Activated naive CD8-positive, alpha-beta T cell treated with anti-CD3 and anti-CD28 coated beads, Interleukin-2, amount 10 ng/mL, durations not matched to agents 7 days and 5 days (primary cell): ENCODE results near the gene OSCP1. TPM values are rescaled to one million over a fixed set of nuclear protein-coding genes. Genes with fewer than 3 reads are reported as not detected.
A peak's percentile ranks its signal among the peaks of the same experiment; 100 is the strongest.
"Not testable (repeated sequence)": the region's sequence is repeated elsewhere in the genome, so short reads cannot be mapped to it uniquely, and the experiment has no call there.

Experiments used
- ATAC-seq: fragments of 150-1000 bp; cut with Tn5 transposase; one replicate; pipeline ENCODE4 v1.10.0; 2021; ENCODE audit warnings: low read depth, moderate library complexity
- POLR2A ChIA-PET: fragments of 350-600 bp; sonication (Branson Sonifier 250); formaldehyde crosslinking; loops from one replicate; lab custom pipeline; 2021; ENCODE audit warnings: antibody characterized with exemption; lab: Charles Lee
- DNase-seq: peaks from one replicate; pipeline ENCODE4 v3.0.0; 2021
- H3K27ac Mint-ChIP-seq: one replicate; pipeline ENCODE4 v1.8.0; 2022; ENCODE audit warnings: mild to moderate bottlenecking, mixed read lengths
- H3K27me3 Mint-ChIP-seq: one replicate; pipeline ENCODE4 v1.8.0; 2022; ENCODE audit warnings: mild to moderate bottlenecking, moderate library complexity, mixed read lengths
- H3K36me3 Mint-ChIP-seq: one replicate; pipeline ENCODE4 v1.8.0; 2021; ENCODE audit warnings: mild to moderate bottlenecking, mixed read lengths
- H3K4me1 Mint-ChIP-seq: one replicate; pipeline ENCODE4 v1.8.0; 2021; ENCODE audit warnings: mixed read lengths
- H3K4me3 Mint-ChIP-seq: one replicate; pipeline ENCODE4 v1.8.0; 2022; ENCODE audit warnings: mild to moderate bottlenecking, moderate library complexity, mixed read lengths
- H3K9me3 Mint-ChIP-seq: one replicate; pipeline ENCODE4 v1.8.0; 2021; ENCODE audit warnings: mixed read lengths
- total RNA-seq, 2 experiments: library from RNA; stranded (reverse); gene quantifications; one replicate each; pipeline ENCODE4 v1.2.3, GENCODE V29; 2021

Gene OSCP1
- total RNA-seq, 2 experiments from 2014 or later, result 1.1 to 1.8 TPM

- Mint-ChIP-seq H3K36me3 (no peaks in the 10 kb centered on the region), H3K27me3 (peaks cover 13% of the 10 kb centered on the region), H3K27ac (peak overlapping the region; percentile 56), H3K9me3 (no peaks in the 10 kb centered on the region), H3K4me1 (peaks cover 13% of the 10 kb centered on the region), H3K4me3 (peak overlapping the region; percentile 60)
- ATAC-seq (peak; percentile 50), DNase-seq (no peak)
- POLR2A ChIA-PET, result interaction anchor here (0.5 to 0.7 kb wide), 3 partner anchors 18 to 33 kb away, joined by 3 to 4 read pairs (median 3); partner anchors contain the start of gene MRPS15
These were observed 31.8 kb upstream of the OSCP1 start for GRCh38 chr1:36481771-36482723.

GRCh38 chr1:36481091-36481490 lies 30.8 kb upstream of the OSCP1 start:
- H3K36me3 Mint-ChIP-seq, result no peaks in the 10 kb centered on the region
- ATAC-seq (no peak), DNase-seq (no peak)
- POLR2A ChIA-PET, result no interaction called here
- H3K9me3 Mint-ChIP-seq, result no peaks in the 10 kb centered on the region
- H3K4me3 Mint-ChIP-seq, result no peak overlapping the region
- H3K27me3 Mint-ChIP-seq, result peaks cover 13% of the 10 kb centered on the region
- H3K4me1 Mint-ChIP-seq, result peaks cover 13% of the 10 kb centered on the region
- H3K27ac Mint-ChIP-seq, result no peak overlapping the region

GRCh38 chr1:36480161-36480560 lies 29.9 kb upstream of the OSCP1 start:
- Mint-ChIP-seq H3K27ac (no peak overlapping the region), H3K36me3 (no peaks in the 10 kb centered on the region), H3K4me3 (no peak overlapping the region), H3K27me3 (peaks cover 8% of the 10 kb centered on the region), H3K4me1 (peaks cover 13% of the 10 kb centered on the region), H3K9me3 (no peaks in the 10 kb centered on the region)
- no peak for ATAC-seq
- POLR2A ChIA-PET, result no interaction called here
- no peak for DNase-seq

DNA sequence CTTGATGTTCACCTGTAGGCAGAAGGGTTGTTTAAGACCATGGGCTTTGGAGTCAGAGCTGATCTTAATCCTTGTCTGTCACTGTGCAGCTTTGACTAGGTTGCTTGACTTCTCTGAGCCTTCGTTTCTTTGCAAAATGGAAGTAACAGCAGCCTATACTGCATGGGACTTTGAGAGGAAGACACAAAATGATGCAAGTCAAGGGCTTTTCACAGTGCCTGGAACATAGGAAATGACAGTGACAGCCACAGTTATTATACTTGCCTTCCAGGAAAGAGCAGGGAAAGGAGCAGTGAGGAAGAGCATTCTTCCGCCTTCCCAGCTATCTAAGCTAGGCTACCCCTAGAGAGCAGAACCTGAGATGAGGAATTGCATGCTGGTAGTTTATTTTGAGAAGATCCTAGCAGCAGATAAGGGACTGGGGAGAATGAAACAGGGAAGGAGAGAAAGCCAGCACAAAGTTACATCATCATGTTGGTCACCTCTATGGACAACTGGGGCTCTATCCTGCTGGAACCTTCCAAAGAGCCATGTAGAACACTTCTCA lies 29.3 kb upstream of the OSCP1 start:
- H3K27ac Mint-ChIP-seq, result no peak overlapping the region
- H3K27me3 Mint-ChIP-seq, result peaks cover 6% of the 10 kb centered on the region
- POLR2A ChIA-PET, result interaction anchor here (0.5 to 1.3 kb wide), 3 partner anchors 11 to 1365 kb away, joined by 3 to 6 read pairs (median 3); partner anchors contain the start of gene MRPS15
- peaks cover 13% of the 10 kb centered on the region for H3K4me1 Mint-ChIP-seq
- no peaks in the 10 kb centered on the region for H3K9me3 Mint-ChIP-seq
- DNase-seq, result no peak
- H3K36me3 Mint-ChIP-seq, result no peaks in the 10 kb centered on the region
- H3K4me3 Mint-ChIP-seq, result no peak overlapping the region
- ATAC-seq, result no peak

GRCh38 chr1:36477615-36478014 lies 27.4 kb upstream of the OSCP1 start:
- ATAC-seq, H3K27me3 Mint-ChIP-seq, POLR2A ChIA-PET, H3K9me3 Mint-ChIP-seq, DNase-seq, H3K36me3 Mint-ChIP-seq, H3K4me3 Mint-ChIP-seq, H3K27ac Mint-ChIP-seq: not testable (repeated sequence)
- peaks cover 18% of the 10 kb centered on the region for H3K4me1 Mint-ChIP-seq

DNA sequence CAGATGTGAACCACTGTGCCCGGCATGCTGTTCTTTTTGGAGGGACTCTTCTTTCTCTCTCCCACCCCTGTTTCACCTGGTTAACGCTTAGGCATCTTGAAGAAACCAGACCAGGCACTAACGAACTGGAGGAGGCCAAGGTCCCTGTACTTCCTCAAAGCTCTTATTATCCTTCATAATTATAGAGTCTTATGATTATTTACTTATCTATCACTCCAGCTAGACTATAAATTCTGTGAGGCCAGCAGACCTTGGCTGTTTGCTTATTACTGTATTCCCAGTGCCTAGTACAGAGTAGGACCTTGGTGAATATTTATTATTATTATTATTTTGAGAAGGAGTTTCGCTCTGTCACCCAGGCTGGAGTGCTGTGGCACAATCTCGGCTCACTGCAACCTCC lies 26.7 kb upstream of the OSCP1 start:
- no peak for ATAC-seq
- Mint-ChIP-seq H3K4me1 (peaks cover 14% of the 10 kb centered on the region), H3K27ac (no peak overlapping the region), H3K27me3 (peaks cover 4% of the 10 kb centered on the region), H3K36me3 (no peaks in the 10 kb centered on the region), H3K4me3 (no peak overlapping the region), H3K9me3 (no peaks in the 10 kb centered on the region)
- DNase-seq, result no peak
- POLR2A ChIA-PET, result no interaction called here

DNA sequence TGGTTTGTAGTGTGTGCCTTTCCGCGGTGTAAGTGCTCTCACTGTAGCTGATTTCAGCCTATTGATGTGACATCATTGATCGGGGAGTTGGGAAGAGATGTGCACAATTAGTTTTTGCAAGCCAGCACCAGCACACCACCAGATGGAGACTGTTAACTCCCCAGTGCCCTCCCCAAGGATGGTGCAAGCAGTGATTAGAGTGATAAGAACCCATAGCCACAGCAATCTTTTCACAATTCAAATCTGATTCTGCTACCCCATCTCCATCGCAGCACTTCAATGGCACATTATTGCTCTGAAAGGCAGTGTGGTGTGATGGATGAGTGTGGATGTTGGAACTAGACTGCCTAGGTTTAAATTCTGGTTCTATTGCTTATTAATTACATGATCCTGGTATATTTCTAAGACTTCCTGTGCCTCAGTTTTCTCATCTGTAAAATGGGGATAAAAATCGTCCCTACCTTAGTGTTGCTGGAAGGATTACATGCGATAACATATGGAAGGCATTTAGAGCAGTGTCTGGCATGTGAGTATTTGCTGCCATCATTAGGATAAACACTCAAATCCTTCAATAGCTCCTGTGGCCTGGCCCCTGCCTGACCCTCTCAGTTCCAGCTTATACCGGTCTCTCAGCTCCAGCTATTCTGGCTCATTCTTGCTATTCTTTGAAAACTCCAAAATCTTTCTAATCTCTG lies 25.8 kb upstream of the OSCP1 start:
- peaks cover 4% of the 10 kb centered on the region for H3K27me3 Mint-ChIP-seq
- H3K27ac Mint-ChIP-seq, result no peak overlapping the region
- peaks cover 10% of the 10 kb centered on the region for H3K4me1 Mint-ChIP-seq
- ATAC-seq, result no peak
- H3K36me3 Mint-ChIP-seq, result no peaks in the 10 kb centered on the region
- no peak overlapping the region for H3K4me3 Mint-ChIP-seq
- DNase-seq, result no peak
- POLR2A ChIA-PET, result no interaction called here
- H3K9me3 Mint-ChIP-seq, result no peaks in the 10 kb centered on the region

DNA sequence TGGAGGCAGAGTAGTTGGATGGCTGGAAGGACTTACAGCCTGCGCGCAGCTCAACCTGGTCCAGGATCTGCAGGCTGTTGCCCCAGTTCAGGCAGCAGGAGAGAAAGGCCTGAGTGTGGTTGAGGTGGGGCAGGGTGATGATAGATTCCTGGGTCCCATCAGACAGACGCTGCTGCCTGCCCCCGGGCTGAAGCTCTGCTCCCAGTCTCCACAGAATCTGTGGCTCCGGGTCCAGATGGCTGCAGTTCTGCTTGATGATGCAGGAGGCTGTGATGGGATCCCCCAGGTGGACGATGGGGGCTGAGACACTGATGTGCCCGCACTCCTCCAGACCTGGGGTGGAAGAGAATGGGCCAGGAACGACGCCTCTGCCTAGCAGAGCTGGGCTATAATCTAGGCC lies 25.1 kb upstream of the OSCP1 start:
- Mint-ChIP-seq H3K36me3 (no peaks in the 10 kb centered on the region), H3K4me3 (no peak overlapping the region), H3K27ac (no peak overlapping the region), H3K4me1 (peaks cover 10% of the 10 kb centered on the region), H3K27me3 (peaks cover 4% of the 10 kb centered on the region), H3K9me3 (no peaks in the 10 kb centered on the region)
- ATAC-seq (no peak), DNase-seq (no peak)
- POLR2A ChIA-PET, result interaction anchor here (0.9 kb wide), 1 partner anchor 12 kb away, joined by 3 read pairs; no protein-coding TSS in a partner anchor

DNA sequence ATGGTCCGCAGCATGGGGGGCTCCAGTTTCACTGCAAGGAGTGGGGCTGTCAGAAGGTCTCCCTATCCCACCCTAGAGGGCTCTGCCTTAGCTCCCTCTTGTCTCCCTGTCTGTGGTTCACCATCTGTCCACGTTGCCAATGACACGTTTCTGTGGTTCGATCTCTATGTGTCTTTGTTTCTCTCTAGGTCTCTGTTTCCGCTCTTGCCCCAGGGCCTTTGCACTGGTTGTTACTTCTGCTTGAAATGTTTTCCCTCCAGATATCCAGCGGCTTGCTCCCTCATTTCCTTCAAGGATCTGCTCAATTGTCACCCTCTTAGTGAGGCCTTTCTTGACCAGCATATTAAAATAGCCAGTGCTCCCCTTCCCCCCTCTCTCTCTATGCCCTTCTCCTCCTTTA lies 22.4 kb upstream of the OSCP1 start:
- H3K27me3 Mint-ChIP-seq, result peaks cover 2% of the 10 kb centered on the region
- H3K36me3 Mint-ChIP-seq, result no peaks in the 10 kb centered on the region
- H3K27ac Mint-ChIP-seq, result no peak overlapping the region
- POLR2A ChIA-PET, result interaction anchor here (1.9 kb wide), 1 partner anchor 9 kb away, joined by 8 read pairs; the partner anchor contains the start of gene MRPS15
- peaks cover 5% of the 10 kb centered on the region for H3K4me1 Mint-ChIP-seq
- no peak for DNase-seq
- ATAC-seq, result no peak
- no peak overlapping the region for H3K4me3 Mint-ChIP-seq
- no peaks in the 10 kb centered on the region for H3K9me3 Mint-ChIP-seq

- no peak for ATAC-seq
- H3K4me3 Mint-ChIP-seq, result no peak overlapping the region
These were observed 21.8 kb upstream of the OSCP1 start for GRCh38 chr1:36471830-36472641.

DNA sequence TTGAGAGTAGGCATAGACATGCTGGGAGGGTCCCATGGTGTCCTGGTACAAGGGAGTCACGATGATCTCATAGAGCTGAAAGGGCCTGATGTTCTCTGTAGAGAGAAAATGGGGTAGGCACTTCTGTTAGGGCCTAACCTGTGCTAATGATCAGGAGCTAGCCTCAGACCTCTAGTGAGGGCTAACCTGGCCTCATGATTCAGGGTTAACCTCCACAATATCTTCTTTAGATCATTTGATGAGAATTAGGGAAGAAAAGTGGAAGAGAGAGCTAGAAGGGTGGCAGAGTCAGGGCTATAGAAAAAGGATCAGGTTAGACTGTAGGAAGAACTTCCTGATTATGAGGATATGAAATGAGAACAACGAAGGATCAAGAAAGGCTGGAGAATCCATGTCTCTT lies 18.9 kb upstream of the OSCP1 start:
- Mint-ChIP-seq H3K9me3 (no peaks in the 10 kb centered on the region), H3K27me3 (peaks cover 2% of the 10 kb centered on the region), H3K4me3 (no peak overlapping the region), H3K4me1 (peaks cover 14% of the 10 kb centered on the region), H3K27ac (no peak overlapping the region), H3K36me3 (no peaks in the 10 kb centered on the region)
- POLR2A ChIA-PET, result interaction anchor here (1.0 kb wide), 1 partner anchor 19 kb away, joined by 4 read pairs; the partner anchor contains the start of gene OSCP1
- no peak for DNase-seq
- ATAC-seq, result no peak

More at GRCh38 chr1:36471830-36472641, 21.8 kb upstream of the OSCP1 start:
- POLR2A ChIA-PET, result interaction anchor here (0.6 kb wide), 2 partner anchors 37 to 149 kb away, joined by 3 read pairs; no protein-coding TSS in a partner anchor
- no peaks in the 10 kb centered on the region for H3K36me3 Mint-ChIP-seq
- no peak overlapping the region for H3K27ac Mint-ChIP-seq
- DNase-seq, result no peak
- H3K4me1 Mint-ChIP-seq, result peaks cover 5% of the 10 kb centered on the region
- no peaks in the 10 kb centered on the region for H3K9me3 Mint-ChIP-seq
- peaks cover 2% of the 10 kb centered on the region for H3K27me3 Mint-ChIP-seq

GRCh38 chr1:36467700-36468455 lies 17.6 kb upstream of the OSCP1 start:
- ATAC-seq, result no peak
- DNase-seq, result no peak
- H3K9me3 Mint-ChIP-seq, result no peaks in the 10 kb centered on the region
- peaks cover 6% of the 10 kb centered on the region for H3K36me3 Mint-ChIP-seq
- no peak overlapping the region for H3K27ac Mint-ChIP-seq
- no peaks in the 10 kb centered on the region for H3K27me3 Mint-ChIP-seq
- peaks cover 19% of the 10 kb centered on the region for H3K4me1 Mint-ChIP-seq
- H3K4me3 Mint-ChIP-seq, result no peak overlapping the region
- POLR2A ChIA-PET, result interaction anchor here (1.4 kb wide), 1 partner anchor 17 kb away, joined by 7 read pairs; the partner anchor contains the start of gene OSCP1
